Measurements from ENCODE around the gene LUC7L3. TPM values are rescaled to one million over a fixed set of nuclear protein-coding genes. Genes with fewer than 3 reads are reported as not detected.

The LUC7L3 gene
- total and polyA plus RNA-seq, 2 of the 13 experiments (the other 11 are each of a cell fraction or from before 2014, with no cell fraction given), result 108 to 120 TPM

DNA sequence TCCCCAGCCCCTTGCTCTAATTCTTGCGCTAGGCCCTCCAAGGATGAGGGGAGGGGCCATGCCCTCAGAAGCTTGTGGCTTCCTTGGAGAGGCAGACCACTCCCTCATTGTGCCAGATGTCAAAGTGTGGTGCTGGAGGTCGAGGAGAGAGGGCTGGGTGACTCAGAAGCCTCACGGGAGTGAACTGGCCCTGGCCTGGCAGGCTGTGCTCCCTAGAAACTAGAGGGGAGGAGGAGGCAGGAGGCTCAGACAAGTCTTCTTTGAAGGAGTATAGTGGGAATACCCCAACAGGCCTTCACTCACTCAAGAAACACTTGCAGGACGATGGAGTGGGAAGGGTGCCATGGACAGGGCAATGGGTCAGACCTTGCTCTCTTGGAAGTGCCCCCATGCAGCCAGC is 30.2 kb upstream of the LUC7L3 start (continued):
- TF ChIP-seq, protein P1, sequence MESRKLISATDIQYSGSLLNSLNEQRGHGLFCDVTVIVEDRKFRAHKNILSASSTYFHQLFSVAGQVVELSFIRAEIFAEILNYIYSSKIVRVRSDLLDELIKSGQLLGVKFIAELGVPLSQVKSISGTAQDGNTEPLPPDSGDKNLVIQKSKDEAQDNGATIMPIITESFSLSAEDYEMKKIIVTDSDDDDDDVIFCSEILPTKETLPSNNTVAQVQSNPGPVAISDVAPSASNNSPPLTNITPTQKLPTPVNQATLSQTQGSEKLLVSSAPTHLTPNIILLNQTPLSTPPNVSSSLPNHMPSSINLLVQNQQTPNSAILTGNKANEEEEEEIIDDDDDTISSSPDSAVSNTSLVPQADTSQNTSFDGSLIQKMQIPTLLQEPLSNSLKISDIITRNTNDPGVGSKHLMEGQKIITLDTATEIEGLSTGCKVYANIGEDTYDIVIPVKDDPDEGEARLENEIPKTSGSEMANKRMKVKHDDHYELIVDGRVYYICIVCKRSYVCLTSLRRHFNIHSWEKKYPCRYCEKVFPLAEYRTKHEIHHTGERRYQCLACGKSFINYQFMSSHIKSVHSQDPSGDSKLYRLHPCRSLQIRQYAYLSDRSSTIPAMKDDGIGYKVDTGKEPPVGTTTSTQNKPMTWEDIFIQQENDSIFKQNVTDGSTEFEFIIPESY (CRISPR knock-in tag; IDR thresholded peaks at IDR 0.05), result 0 out of 2 replicates have a peak, but pooled peaks have one; percentile 1
- TF ChIP-seq ATF7-NPFF (CRISPR knock-in tag; IDR thresholded peaks at IDR 0.05; ENCODE audit: low read depth) (0 out of 2 replicates have a peak, but pooled peaks have one; percentile 32), ZNF256 (CRISPR knock-in tag; conservative IDR thresholded peaks at IDR 0.05) (no peak), FOSL2 (CRISPR knock-in tag; IDR thresholded peaks at IDR 0.05) (peak; percentile 61), FOXA1 (IDR thresholded peaks at IDR 0.05) (no peak), FOXA1 (CRISPR knock-in tag; IDR thresholded peaks at IDR 0.05) (no peak), TCF12 (IDR thresholded peaks at IDR 0.05) (no peak), TCF12 (CRISPR knock-in tag; IDR thresholded peaks at IDR 0.05) (no peak), ZBTB42 (CRISPR knock-in tag; IDR thresholded peaks at IDR 0.05) (no peak), MXI1 (IDR thresholded peaks at IDR 0.05; ENCODE audit: borderline replicate concordance, low read depth, low read length) (peak; percentile 18; the same call in 1 of the 3 replicates), SALL1 (CRISPR knock-in tag; IDR thresholded peaks at IDR 0.05) (0 out of 2 replicates have a peak, but pooled peaks have one; percentile 6), ISX (CRISPR knock-in tag; conservative IDR thresholded peaks at IDR 0.05) (no peak), ZNF263 (CRISPR knock-in tag; IDR thresholded peaks at IDR 0.05) (peak; percentile 90), ZEB1 (IDR thresholded peaks at IDR 0.05; ENCODE audit: insufficient replicate concordance, low read depth) (no peak), ZFX (CRISPR knock-in tag; IDR thresholded peaks at IDR 0.05; ENCODE audit: low read depth) (peak; percentile 14; the same call in 1 of the 2 replicates), KDM3A (CRISPR knock-in tag; IDR thresholded peaks at IDR 0.05; ENCODE audit: low read depth) (0 out of 2 replicates have a peak, but pooled peaks have one; percentile 7), ZNF614 (CRISPR knock-in tag; IDR thresholded peaks at IDR 0.05; ENCODE audit: borderline replicate concordance) (no peak)
- TF ChIP-seq, protein P2, sequence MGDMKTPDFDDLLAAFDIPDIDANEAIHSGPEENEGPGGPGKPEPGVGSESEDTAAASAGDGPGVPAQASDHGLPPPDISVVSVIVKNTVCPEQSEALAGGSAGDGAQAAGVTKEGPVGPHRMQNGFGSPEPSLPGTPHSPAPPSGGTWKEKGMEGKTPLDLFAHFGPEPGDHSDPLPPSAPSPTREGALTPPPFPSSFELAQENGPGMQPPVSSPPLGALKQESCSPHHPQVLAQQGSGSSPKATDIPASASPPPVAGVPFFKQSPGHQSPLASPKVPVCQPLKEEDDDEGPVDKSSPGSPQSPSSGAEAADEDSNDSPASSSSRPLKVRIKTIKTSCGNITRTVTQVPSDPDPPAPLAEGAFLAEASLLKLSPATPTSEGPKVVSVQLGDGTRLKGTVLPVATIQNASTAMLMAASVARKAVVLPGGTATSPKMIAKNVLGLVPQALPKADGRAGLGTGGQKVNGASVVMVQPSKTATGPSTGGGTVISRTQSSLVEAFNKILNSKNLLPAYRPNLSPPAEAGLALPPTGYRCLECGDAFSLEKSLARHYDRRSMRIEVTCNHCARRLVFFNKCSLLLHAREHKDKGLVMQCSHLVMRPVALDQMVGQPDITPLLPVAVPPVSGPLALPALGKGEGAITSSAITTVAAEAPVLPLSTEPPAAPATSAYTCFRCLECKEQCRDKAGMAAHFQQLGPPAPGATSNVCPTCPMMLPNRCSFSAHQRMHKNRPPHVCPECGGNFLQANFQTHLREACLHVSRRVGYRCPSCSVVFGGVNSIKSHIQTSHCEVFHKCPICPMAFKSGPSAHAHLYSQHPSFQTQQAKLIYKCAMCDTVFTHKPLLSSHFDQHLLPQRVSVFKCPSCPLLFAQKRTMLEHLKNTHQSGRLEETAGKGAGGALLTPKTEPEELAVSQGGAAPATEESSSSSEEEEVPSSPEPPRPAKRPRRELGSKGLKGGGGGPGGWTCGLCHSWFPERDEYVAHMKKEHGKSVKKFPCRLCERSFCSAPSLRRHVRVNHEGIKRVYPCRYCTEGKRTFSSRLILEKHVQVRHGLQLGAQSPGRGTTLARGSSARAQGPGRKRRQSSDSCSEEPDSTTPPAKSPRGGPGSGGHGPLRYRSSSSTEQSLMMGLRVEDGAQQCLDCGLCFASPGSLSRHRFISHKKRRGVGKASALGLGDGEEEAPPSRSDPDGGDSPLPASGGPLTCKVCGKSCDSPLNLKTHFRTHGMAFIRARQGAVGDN (CRISPR knock-in tag; IDR thresholded peaks at IDR 0.05), result peak; percentile 35; the same call in 1 of the 2 replicates
- TF ChIP-seq, protein P3, sequence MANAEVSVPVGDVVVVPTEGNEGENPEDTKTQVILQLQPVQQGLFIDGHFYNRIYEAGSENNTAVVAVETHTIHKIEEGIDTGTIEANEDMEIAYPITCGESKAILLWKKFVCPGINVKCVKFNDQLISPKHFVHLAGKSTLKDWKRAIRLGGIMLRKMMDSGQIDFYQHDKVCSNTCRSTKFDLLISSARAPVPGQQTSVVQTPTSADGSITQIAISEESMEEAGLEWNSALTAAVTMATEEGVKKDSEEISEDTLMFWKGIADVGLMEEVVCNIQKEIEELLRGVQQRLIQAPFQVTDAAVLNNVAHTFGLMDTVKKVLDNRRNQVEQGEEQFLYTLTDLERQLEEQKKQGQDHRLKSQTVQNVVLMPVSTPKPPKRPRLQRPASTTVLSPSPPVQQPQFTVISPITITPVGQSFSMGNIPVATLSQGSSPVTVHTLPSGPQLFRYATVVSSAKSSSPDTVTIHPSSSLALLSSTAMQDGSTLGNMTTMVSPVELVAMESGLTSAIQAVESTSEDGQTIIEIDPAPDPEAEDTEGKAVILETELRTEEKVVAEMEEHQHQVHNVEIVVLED (CRISPR knock-in tag; IDR thresholded peaks at IDR 0.05; ENCODE audit: borderline replicate concordance), result no peak
